ENCODE measurements around the gene ITCH. TPM values are rescaled to one million over a fixed set of nuclear protein-coding genes. Genes with fewer than 3 reads are reported as not detected.

The ITCH gene
- total RNA-seq, 2 donors from 2014 or later = 35.6 to 40.2 TPM

DNA sequence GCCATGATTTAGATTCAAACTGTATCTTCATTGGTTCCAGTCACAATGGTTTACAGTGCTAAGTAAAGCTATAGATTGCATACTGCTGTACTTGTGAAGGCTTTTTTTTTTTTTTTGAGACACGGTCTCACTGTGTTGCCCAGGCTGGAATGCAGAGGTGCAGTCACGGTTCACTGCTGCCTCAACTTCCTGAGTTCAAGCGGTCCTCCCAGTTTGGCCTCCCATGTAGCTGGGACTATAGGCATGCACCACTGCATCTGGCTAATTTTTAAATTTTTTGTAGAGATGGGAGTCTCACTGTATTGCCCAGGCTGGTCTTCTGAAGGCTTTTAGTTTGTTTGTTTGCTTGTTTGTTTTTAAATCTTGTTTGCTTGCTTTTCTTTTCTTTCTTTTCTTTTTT lies 24.9 kb downstream of the ITCH start:
- H3K9me3 ChIP-seq = no peaks in the 10 kb centered on the region
- DNase-seq (ENCODE audit: low spot score) = no peak
- TF ChIP-seq, protein P1, sequence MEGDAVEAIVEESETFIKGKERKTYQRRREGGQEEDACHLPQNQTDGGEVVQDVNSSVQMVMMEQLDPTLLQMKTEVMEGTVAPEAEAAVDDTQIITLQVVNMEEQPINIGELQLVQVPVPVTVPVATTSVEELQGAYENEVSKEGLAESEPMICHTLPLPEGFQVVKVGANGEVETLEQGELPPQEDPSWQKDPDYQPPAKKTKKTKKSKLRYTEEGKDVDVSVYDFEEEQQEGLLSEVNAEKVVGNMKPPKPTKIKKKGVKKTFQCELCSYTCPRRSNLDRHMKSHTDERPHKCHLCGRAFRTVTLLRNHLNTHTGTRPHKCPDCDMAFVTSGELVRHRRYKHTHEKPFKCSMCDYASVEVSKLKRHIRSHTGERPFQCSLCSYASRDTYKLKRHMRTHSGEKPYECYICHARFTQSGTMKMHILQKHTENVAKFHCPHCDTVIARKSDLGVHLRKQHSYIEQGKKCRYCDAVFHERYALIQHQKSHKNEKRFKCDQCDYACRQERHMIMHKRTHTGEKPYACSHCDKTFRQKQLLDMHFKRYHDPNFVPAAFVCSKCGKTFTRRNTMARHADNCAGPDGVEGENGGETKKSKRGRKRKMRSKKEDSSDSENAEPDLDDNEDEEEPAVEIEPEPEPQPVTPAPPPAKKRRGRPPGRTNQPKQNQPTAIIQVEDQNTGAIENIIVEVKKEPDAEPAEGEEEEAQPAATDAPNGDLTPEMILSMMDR (IDR thresholded peaks at IDR 0.05) = no peak
- no peak overlapping the region for H3K4me3 ChIP-seq
- no peak overlapping the region for H3K27ac ChIP-seq
- H3K4me1 ChIP-seq = peaks cover 0 to 41% of the 10 kb centered on the region in 2 donors
- H3K36me3 ChIP-seq = no peaks in the 10 kb centered on the region
- H3K27me3 ChIP-seq = no peaks in the 10 kb centered on the region

DNA sequence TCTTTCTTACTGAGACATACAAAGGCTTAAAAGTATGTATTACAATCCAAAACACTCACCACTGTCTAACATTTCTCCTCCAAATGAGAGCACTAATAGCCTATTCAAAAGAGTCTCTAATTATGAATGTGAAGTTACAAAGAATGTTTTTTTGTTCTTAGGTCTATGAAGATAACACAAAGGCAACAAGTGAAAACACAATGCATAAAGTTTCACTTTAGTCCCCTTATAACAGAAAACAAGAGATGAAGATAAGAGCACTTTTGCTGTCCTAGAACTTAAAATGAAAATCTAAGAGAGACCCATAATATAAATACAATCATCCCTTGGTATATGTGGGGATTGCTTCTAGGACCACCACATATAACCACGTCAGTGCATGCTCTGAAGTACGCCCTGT lies 25.6 kb downstream of the ITCH start:
- TF ChIP-seq, protein P1 (IDR thresholded peaks at IDR 0.05) = no peak
- H3K4me3 ChIP-seq = no peak overlapping the region
- H3K27ac ChIP-seq = no peak overlapping the region
- no peaks in the 10 kb centered on the region for H3K9me3 ChIP-seq
- H3K27me3 ChIP-seq = no peaks in the 10 kb centered on the region
- H3K4me1 ChIP-seq = peaks cover 0 to 41% of the 10 kb centered on the region in 2 donors
- no peak for DNase-seq (ENCODE audit: low spot score)
- H3K36me3 ChIP-seq = peaks cover under 1% of the 10 kb centered on the region

DNA sequence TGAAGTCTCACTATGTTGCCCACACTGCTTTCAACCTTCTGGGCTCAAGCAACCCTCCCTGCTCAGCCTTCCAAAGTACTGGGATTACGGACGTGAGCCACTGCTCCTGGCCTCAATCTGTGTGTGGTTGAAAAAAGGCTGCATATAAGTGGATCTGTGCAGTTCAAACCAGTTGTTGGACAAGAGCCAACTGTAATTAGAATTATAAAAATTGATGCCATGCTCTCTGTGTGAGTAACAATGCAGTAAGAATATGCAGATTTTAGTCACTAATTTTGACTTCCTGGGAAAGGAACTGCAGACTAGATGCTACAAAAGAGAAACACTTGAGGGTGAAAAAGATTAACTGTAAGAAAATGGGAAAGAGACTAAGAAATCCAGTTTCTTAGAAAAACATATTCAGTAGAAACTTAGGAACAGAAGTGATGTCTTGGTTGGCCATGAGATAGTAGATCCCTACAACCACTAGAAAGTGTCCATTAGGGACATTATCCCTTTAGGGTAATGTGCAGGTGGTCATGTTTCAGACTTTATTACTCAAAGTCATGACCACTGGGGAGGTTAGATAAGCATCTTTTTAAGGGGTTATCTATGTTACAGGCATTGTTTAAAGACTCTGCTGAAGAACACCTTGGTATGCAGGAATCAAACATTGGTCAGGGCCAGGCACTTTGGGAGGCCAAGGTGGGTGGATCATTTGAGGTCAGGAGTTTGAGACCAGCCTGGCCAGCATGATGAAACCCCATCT lies 26.3 kb downstream of the ITCH start:
- no peak for DNase-seq (ENCODE audit: low spot score)
- Histone ChIP-seq H3K4me1 (peaks cover 0 to 41% of the 10 kb centered on the region in 2 donors), H3K4me3 (no peak overlapping the region), H3K27me3 (no peaks in the 10 kb centered on the region), H3K36me3 (peaks cover 7% of the 10 kb centered on the region), H3K27ac (no peak overlapping the region), H3K9me3 (no peaks in the 10 kb centered on the region)
- TF ChIP-seq, protein P1 (IDR thresholded peaks at IDR 0.05) = no peak

DNA sequence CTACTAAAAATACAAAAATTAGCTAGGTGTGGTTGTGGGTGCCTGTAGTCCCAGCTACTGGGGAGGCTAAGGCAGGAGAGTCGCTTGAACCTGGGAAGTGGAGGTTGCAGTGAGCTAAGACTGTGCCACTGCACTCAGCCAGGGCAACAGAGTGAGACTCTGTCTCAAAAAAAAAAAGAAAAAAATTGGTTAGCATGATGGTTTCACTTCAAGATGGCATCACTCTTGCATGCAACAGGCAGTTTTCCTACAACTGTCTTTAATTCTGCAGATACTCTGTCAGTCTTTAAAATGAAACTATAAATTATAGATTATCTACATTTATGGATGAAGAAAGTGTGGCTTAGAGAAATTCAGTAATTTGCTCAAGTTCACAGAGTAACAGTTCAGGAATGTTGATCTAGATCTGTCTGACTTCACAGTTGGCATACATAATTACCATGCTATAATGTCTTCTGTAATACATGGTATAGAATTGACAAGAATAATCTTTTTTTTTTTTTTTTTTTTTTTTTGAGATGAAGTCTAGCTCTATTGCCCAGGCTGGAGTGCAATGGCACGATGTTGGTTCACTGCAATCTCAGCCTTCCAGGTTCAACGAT lies 27.0 kb downstream of the ITCH start:
- peaks cover 0 to 41% of the 10 kb centered on the region in 2 donors for H3K4me1 ChIP-seq
- peaks cover 13% of the 10 kb centered on the region for H3K36me3 ChIP-seq
- H3K27ac ChIP-seq = no peak overlapping the region
- H3K27me3 ChIP-seq = no peaks in the 10 kb centered on the region
- no peaks in the 10 kb centered on the region for H3K9me3 ChIP-seq
- H3K4me3 ChIP-seq = no peak overlapping the region
- DNase-seq (ENCODE audit: low spot score) = no peak
- TF ChIP-seq, protein P1 (IDR thresholded peaks at IDR 0.05) = no peak

DNA sequence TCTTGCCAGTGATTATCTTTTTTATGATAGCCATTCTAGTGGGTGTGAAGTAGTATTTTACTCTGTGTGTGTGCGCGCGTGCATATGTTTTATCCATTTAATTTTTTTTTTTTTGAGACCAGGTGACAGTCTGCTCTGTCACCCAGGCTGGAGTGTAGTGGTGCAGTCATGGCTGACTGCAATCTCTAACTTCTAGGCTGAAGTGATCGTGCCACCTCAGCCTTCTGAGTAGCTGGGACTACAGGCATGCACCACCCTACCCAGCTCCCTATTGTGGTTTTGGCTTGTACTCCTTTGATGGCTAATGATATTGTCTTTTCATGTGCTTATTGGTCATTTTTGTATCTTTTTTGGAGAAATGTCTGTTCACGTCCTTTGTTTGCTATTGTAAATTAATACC lies 33.3 kb downstream of the ITCH start:
- H3K4me1 ChIP-seq = peaks cover 0 to 9% of the 10 kb centered on the region in 2 donors
- H3K36me3 ChIP-seq = peaks cover 13% of the 10 kb centered on the region
- no peaks in the 10 kb centered on the region for H3K9me3 ChIP-seq
- DNase-seq (ENCODE audit: low spot score) = no peak
- no peak overlapping the region for H3K4me3 ChIP-seq
- no peaks in the 10 kb centered on the region for H3K27me3 ChIP-seq
- TF ChIP-seq, protein P1 (IDR thresholded peaks at IDR 0.05) = no peak
- no peak overlapping the region for H3K27ac ChIP-seq
